KOPT-K1 (cell line): ENCODE data around the gene RPL13A.
A peak's percentile ranks its signal among the peaks of the same experiment; 100 is the strongest.
"Not testable (repeated sequence)": the region's sequence is repeated elsewhere in the genome, so short reads cannot be mapped to it uniquely, and the experiment has no call there.

Experiments used
- H3K27ac ChIP-seq: fragments of 200-600 bp; sonication (generic); 2 replicates; pipeline ENCODE4 v1.5.1; 2016; ENCODE audit warnings: antibody characterized with exemption, mild to moderate bottlenecking, low read depth, low read length; ENCODE audit not compliant: poor library complexity, severe bottlenecking
- H3K36me3 ChIP-seq: fragments of 200-600 bp; sonication (generic); 2 replicates; pipeline ENCODE4 v1.5.1; 2017; ENCODE audit warnings: antibody characterized with exemption, mild to moderate bottlenecking, low read length, moderate library complexity; ENCODE audit not compliant: insufficient read depth
- H3K9me3 ChIP-seq: fragments of 200-600 bp; sonication (generic); 2 replicates; pipeline ENCODE4 v1.5.1; 2017; ENCODE audit warnings: antibody characterized with exemption, low read length, mild to moderate bottlenecking; ENCODE audit not compliant: insufficient read depth, poor library complexity, severe bottlenecking

The RPL13A gene

GRCh38 chr19:49487277-49488045 is at the start of gene RPL13A:
RPL13A (plus strand) TSS chr19:49487608; CDS start chr19:49487630, 22 bp downstream.
- peaks cover 56% of the 10 kb centered on the region for H3K36me3 ChIP-seq
- no peaks in the 10 kb centered on the region for H3K9me3 ChIP-seq
- H3K27ac ChIP-seq: peak within 1 kb of the TSS; percentile 88

- Histone ChIP-seq H3K27ac (no peak overlapping the region), H3K9me3 (no peaks in the 10 kb centered on the region)
These were observed 49.1 kb upstream of the RPL13A start for GRCh38 chr19:49438261-49438660.

GRCh38 chr19:49439836-49440235 is 47.6 kb upstream of the RPL13A start:
- Histone ChIP-seq H3K27ac (no peak overlapping the region), H3K36me3 (no peaks in the 10 kb centered on the region), H3K9me3 (no peaks in the 10 kb centered on the region)

More at GRCh38 chr19:49438261-49438660, 49.1 kb upstream of the RPL13A start:
- H3K36me3 ChIP-seq: no peaks in the 10 kb centered on the region

GRCh38 chr19:49440439-49441209 is 46.8 kb upstream of the RPL13A start:
- no peak overlapping the region for H3K27ac ChIP-seq
- H3K36me3 ChIP-seq: no peaks in the 10 kb centered on the region
- no peaks in the 10 kb centered on the region for H3K9me3 ChIP-seq

- no peaks in the 10 kb centered on the region for H3K9me3 ChIP-seq
- H3K36me3 ChIP-seq: peaks cover 6% of the 10 kb centered on the region; the same call in 1 of the 2 replicates
- H3K27ac ChIP-seq: no peak within 1 kb of the TSS
These were observed 46.0 kb upstream of the RPL13A start, which contains the start of gene SLC17A7 for GRCh38 chr19:49441210-49441959. SLC17A7 (minus strand) TSS chr19:49441527; CDS start chr19:49441379, 148 bp downstream.

GRCh38 chr19:49441960-49442350 is 45.5 kb upstream of the RPL13A start:
- H3K27ac ChIP-seq: no peak overlapping the region
- peaks cover 12% of the 10 kb centered on the region for H3K36me3 ChIP-seq
- H3K9me3 ChIP-seq: no peaks in the 10 kb centered on the region

- no peak overlapping the region for H3K27ac ChIP-seq
- no peaks in the 10 kb centered on the region for H3K9me3 ChIP-seq
These were observed 45.1 kb upstream of the RPL13A start for GRCh38 chr19:49442354-49442753.

GRCh38 chr19:49442771-49443365 is 44.5 kb upstream of the RPL13A start:
- Histone ChIP-seq H3K27ac (peak overlapping the region; percentile 36), H3K9me3 (no peaks in the 10 kb centered on the region), H3K36me3 (peaks cover 21% of the 10 kb centered on the region)

More at GRCh38 chr19:49442354-49442753, 45.1 kb upstream of the RPL13A start:
- H3K36me3 ChIP-seq: peaks cover 16% of the 10 kb centered on the region

- Histone ChIP-seq H3K36me3 (peaks cover 28% of the 10 kb centered on the region), H3K9me3 (no peaks in the 10 kb centered on the region), H3K27ac (peak overlapping the region; percentile 36)
These were observed 43.9 kb upstream of the RPL13A start for GRCh38 chr19:49443366-49444099.

GRCh38 chr19:49444100-49444700 is 43.2 kb upstream of the RPL13A start:
- not testable (repeated sequence) for H3K9me3 ChIP-seq, H3K27ac ChIP-seq
- H3K36me3 ChIP-seq: peaks cover 34% of the 10 kb centered on the region

- H3K27ac ChIP-seq: no peak overlapping the region
- no peaks in the 10 kb centered on the region for H3K9me3 ChIP-seq
- peaks cover 49% of the 10 kb centered on the region for H3K36me3 ChIP-seq
These were observed 41.4 kb upstream of the RPL13A start for GRCh38 chr19:49445997-49446396.

GRCh38 chr19:49447485-49448431 is 39.6 kb upstream of the RPL13A start:
- Histone ChIP-seq H3K36me3 (peaks cover 49% of the 10 kb centered on the region), H3K9me3 (no peaks in the 10 kb centered on the region), H3K27ac (no peak overlapping the region)

GRCh38 chr19:49448432-49448786 is 39.0 kb upstream of the RPL13A start:
- H3K27ac ChIP-seq: no peak overlapping the region
- no peaks in the 10 kb centered on the region for H3K9me3 ChIP-seq
- peaks cover 49% of the 10 kb centered on the region for H3K36me3 ChIP-seq
